Measurements from ENCODE around the gene FIBIN. TPM values are rescaled to one million over a fixed set of nuclear protein-coding genes. Genes with fewer than 3 reads are reported as not detected.
"Not testable (repeated sequence)": the region's sequence is repeated elsewhere in the genome, so short reads cannot be mapped to it uniquely, and the experiment has no call there.

FIBIN gene
- total and polyA plus RNA-seq, 8 donors, result 2.7 to 42.6 (median 5.3) TPM

- peak in 1 of 2 donors; percentile 46 for DNase-seq
- Histone ChIP-seq H3K27me3 (no peaks in the 10 kb centered on the region), H3K36me3 (no peaks in the 10 kb centered on the region), H3K9me3 (peaks cover 0 to 5% (median 5%) of the 10 kb centered on the region in 4 donors), H3K27ac (peak overlapping the region in 1 of 5 donors; percentile 26), H3K4me3 (no peak overlapping the region), H3K4me1 (peaks cover 0 to 22% (median 6%) of the 10 kb centered on the region in 4 donors)
- no peak for TF ChIP-seq EP300 (IDR thresholded peaks at IDR 0.05)
- intact Hi-C loops (cut with DNase I; ENCODE audit: low total_unique reads), result no loop called here
- 51 to 66% (median 52%) methylated on average over 3 of the region's 3 CpGs for WGBS, 5 donors
Measured at GRCh38 chr11:26974069-26974783, 19.7 kb upstream of the FIBIN start.

DNA sequence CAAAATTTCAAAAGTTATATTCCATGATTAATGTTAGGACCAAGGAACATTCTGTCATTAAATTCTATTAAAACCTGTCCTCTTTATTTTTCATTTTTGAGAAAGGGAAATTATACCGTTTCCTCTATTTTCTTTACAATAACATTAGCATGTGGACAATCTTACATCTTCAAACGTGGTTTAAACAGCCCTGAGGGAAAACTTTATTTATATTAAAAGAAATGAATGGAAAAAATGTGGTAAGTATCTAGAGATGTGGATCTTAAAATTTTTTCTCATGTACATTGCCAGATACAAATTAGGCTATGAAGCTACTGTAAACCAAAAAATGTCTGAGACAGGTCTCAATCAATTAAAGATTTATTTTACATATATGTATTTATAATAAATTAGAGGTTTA, 18.9 kb upstream of the FIBIN start:
- intact Hi-C loops (cut with DNase I; ENCODE audit: low total_unique reads), result no loop called here
- H3K4me3 ChIP-seq, result no peak overlapping the region
- no peak overlapping the region for H3K27ac ChIP-seq
- no peaks in the 10 kb centered on the region for H3K27me3 ChIP-seq
- TF ChIP-seq POLR2AphosphoS5 (IDR thresholded peaks at IDR 0.05), result no peak
- peaks cover 3 to 10% (median 7%) of the 10 kb centered on the region in 4 donors for H3K9me3 ChIP-seq
- 30 to 44% (median 40%) methylated on average over 2 of the region's 2 CpGs for WGBS, 5 donors
- H3K4me1 ChIP-seq, result peaks cover 0 to 22% (median 6%) of the 10 kb centered on the region in 4 donors
- no peak for DNase-seq
- H3K36me3 ChIP-seq, result no peaks in the 10 kb centered on the region

DNA sequence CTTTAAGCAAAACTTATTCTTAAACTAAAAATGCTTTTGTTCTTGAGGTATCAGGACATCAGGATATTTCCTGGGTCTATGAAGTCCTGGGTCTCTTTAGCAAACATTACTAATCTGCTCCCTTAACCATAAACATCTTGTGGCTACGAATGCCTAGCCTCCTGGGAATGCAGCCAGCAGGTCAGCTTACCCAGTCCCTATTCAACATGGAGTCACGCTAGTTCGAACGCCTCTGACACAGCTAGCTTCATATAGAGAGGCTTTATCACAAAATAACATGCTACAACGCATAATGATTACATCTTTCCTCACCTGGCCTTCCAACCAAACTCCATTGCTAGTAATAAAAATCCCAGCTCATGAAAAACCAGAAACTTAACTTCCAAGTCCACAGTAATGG, 17.5 kb upstream of the FIBIN start:
- Histone ChIP-seq H3K4me1 (peaks cover 0 to 22% (median 6%) of the 10 kb centered on the region in 4 donors), H3K36me3 (no peaks in the 10 kb centered on the region), H3K4me3 (no peak overlapping the region), H3K27me3 (no peaks in the 10 kb centered on the region), H3K9me3 (peaks cover 5 to 14% (median 11%) of the 10 kb centered on the region in 4 donors), H3K27ac (no peak overlapping the region)
- intact Hi-C loops (cut with DNase I; ENCODE audit: low total_unique reads), result no loop called here
- no peak for TF ChIP-seq EP300 (IDR thresholded peaks at IDR 0.05)
- TF ChIP-seq POLR2A (IDR thresholded peaks at IDR 0.05), result no peak
- TF ChIP-seq, protein P1, sequence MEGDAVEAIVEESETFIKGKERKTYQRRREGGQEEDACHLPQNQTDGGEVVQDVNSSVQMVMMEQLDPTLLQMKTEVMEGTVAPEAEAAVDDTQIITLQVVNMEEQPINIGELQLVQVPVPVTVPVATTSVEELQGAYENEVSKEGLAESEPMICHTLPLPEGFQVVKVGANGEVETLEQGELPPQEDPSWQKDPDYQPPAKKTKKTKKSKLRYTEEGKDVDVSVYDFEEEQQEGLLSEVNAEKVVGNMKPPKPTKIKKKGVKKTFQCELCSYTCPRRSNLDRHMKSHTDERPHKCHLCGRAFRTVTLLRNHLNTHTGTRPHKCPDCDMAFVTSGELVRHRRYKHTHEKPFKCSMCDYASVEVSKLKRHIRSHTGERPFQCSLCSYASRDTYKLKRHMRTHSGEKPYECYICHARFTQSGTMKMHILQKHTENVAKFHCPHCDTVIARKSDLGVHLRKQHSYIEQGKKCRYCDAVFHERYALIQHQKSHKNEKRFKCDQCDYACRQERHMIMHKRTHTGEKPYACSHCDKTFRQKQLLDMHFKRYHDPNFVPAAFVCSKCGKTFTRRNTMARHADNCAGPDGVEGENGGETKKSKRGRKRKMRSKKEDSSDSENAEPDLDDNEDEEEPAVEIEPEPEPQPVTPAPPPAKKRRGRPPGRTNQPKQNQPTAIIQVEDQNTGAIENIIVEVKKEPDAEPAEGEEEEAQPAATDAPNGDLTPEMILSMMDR (IDR thresholded peaks at IDR 0.05), result no peak
- DNase-seq, result no peak
- WGBS, 5 donors, result 38 to 55% (median 49%) methylated on average over 5 of the region's 5 CpGs

- WGBS, 5 donors, result 91 to 94% (median 92%) methylated on average over 14 to 15 of the region's 15 CpGs
- Histone ChIP-seq H3K9me3 (peaks cover 5 to 17% (median 11%) of the 10 kb centered on the region in 4 donors), H3K4me1 (peaks cover 0 to 22% (median 6%) of the 10 kb centered on the region in 4 donors)
- H3K4me3 ChIP-seq; H3K27me3 ChIP-seq; H3K27ac ChIP-seq; intact Hi-C loops (cut with DNase I; ENCODE audit: low total_unique reads); DNase-seq; H3K36me3 ChIP-seq: not testable (repeated sequence)
Measured at GRCh38 chr11:26977209-26977608, 16.7 kb upstream of the FIBIN start.

DNA sequence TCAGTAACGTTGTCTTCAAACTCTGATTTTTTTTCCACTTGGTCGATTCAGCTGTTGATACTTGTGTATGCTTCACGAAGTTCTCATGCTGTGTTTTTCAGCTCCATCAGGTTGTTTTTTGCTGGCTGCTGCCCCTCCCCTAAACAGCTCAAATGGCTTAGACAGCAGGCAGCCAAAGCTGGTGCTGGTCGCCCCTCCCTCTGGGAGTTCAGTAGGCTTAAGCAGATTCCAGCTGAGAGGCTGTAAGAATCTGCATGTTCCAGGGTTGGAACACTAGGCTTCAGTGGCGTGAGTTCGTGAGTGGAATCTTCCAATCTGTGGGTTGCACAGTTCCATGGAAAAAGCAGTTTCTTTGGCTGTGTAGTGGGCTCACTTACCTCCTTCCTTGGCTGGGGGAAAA, 10.3 kb upstream of the FIBIN start:
- intact Hi-C loops (cut with DNase I; ENCODE audit: low total_unique reads), result no loop called here
- no peak overlapping the region for H3K27ac ChIP-seq
- 54 to 73% (median 65%) methylated on average over 6 of the region's 6 CpGs for WGBS, 5 donors

More for the DNA sequence above, 10.3 kb upstream of the FIBIN start:
- TF ChIP-seq POLR2AphosphoS5 (IDR thresholded peaks at IDR 0.05) (no peak), EP300 (IDR thresholded peaks at IDR 0.05) (no peak), POLR2A (IDR thresholded peaks at IDR 0.05) (no peak)
- TF ChIP-seq, protein P1 (IDR thresholded peaks at IDR 0.05), result no peak
- Histone ChIP-seq H3K4me3 (no peak overlapping the region), H3K27me3 (no peaks in the 10 kb centered on the region), H3K9me3 (peaks cover 5 to 31% (median 16%) of the 10 kb centered on the region in 4 donors), H3K4me1 (no peaks in the 10 kb centered on the region), H3K36me3 (no peaks in the 10 kb centered on the region)
- no peak for DNase-seq
